CD1c-positive myeloid dendritic cell (primary cell): ENCODE measurements around the gene PPP2R5C.
"Not testable (repeated sequence)": the region's sequence is repeated elsewhere in the genome, so short reads cannot be mapped to it uniquely, and the experiment has no call there.

Experiments used
- DNase-seq: peaks from one replicate; pipeline ENCODE4 v3.0.0-alpha.2; 2016; ENCODE audit errors: extremely low spot score

Gene PPP2R5C

GRCh38 chr14:101965770-101966722 lies 204.5 kb downstream of the PPP2R5C start:
- no peak for DNase-seq

- DNase-seq, result no peak
Observed at GRCh38 chr14:101966742-101967141, 205.2 kb downstream of the PPP2R5C start.

- no peak for DNase-seq
Observed at GRCh38 chr14:101968186-101968585, 206.7 kb downstream of the PPP2R5C start.

GRCh38 chr14:101969481-101969880 lies 208.0 kb downstream of the PPP2R5C start:
- no peak for DNase-seq

GRCh38 chr14:101970830-101971400 lies 209.4 kb downstream of the PPP2R5C start:
- DNase-seq, result no peak

- DNase-seq, result not testable (repeated sequence)
Observed at GRCh38 chr14:101971458-101971857, 209.9 kb downstream of the PPP2R5C start.

GRCh38 chr14:101972126-101972866 lies 210.8 kb downstream of the PPP2R5C start:
- peak; percentile 94 for DNase-seq

GRCh38 chr14:101973356-101973755 lies 211.8 kb downstream of the PPP2R5C start:
- DNase-seq, result peak; percentile 48

- DNase-seq, result no peak
Observed at GRCh38 chr14:101975231-101975630, 213.7 kb downstream of the PPP2R5C start.
